ENCODE measurements around the gene DNAH10.

DNA sequence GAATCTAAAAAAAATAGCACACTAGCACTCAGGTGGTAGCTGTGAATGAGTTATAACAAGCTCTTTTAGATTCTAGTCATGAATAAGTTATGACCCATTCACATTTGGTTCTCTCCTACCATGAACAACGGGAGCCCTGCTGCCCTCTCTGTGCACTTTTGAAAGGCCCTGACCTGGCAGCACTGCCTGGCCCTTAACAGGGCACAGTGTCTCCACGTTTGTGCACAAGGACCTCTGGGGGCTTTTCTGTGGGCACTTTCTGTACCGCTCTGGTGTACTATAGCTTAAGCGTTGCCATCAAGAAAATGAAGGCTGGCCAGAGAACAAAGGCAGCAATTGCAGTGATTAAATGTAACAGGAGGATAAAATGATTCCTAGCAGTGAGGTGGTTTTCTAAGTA lies 189.4 kb downstream of the DNAH10 start:
- TF ChIP-seq, protein P1, sequence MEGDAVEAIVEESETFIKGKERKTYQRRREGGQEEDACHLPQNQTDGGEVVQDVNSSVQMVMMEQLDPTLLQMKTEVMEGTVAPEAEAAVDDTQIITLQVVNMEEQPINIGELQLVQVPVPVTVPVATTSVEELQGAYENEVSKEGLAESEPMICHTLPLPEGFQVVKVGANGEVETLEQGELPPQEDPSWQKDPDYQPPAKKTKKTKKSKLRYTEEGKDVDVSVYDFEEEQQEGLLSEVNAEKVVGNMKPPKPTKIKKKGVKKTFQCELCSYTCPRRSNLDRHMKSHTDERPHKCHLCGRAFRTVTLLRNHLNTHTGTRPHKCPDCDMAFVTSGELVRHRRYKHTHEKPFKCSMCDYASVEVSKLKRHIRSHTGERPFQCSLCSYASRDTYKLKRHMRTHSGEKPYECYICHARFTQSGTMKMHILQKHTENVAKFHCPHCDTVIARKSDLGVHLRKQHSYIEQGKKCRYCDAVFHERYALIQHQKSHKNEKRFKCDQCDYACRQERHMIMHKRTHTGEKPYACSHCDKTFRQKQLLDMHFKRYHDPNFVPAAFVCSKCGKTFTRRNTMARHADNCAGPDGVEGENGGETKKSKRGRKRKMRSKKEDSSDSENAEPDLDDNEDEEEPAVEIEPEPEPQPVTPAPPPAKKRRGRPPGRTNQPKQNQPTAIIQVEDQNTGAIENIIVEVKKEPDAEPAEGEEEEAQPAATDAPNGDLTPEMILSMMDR (IDR thresholded peaks at IDR 0.05; ENCODE audit: low read depth, low read length), result no peak
- TF ChIP-seq POLR2A (IDR thresholded peaks at IDR 0.05; ENCODE audit: extremely low read depth, insufficient read length) (no peak), MYC (IDR thresholded peaks at IDR 0.05; ENCODE audit: low read depth, low read length) (no peak)

All from NB4 (cell line).